ENCODE results near the gene PHF1.

The PHF1 gene

DNA sequence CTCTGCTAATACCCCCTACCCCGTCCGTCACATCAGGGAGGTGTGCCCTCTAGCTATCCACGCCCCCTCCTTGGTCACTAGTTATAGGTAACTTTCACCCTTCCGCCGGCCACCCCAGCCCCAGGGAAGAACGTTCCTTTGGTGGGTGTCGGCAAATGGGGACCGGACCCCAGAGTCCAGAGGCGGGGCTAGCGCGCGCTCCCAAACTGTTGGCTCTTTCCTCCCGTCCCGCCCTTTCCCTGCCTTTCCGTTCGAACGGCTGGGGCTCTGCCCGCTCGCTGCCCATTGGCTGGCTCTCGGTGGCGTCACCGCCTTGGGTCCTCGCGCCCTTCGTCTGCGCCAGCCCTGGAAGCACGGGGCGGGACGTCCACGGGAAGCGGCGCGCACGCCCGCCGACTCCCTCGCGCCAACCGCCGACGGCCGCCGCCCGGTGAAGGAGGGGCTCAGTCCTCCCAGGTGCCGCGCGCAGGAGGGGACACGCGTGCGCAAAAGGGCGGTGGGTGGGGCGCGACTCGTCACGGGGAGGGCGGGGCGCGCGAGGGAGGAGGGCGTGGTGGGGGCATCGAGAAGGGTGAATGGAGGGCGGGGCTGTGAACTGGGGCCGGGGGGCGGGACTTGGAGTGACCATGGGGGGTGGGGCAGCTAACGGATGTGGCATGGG lies 634 bp upstream of the PHF1 start:
- WGBS (ENCODE audit: insufficient coverage, insufficient read length): no CpG with 5 or more reads among the region's 65 CpGs
- Histone ChIP-seq H3K36me3 (ENCODE audit: control insufficient read depth, insufficient read depth, low read length) (peaks cover 21% of the 10 kb centered on the region), H3K9me3 (ENCODE audit: control insufficient read depth, insufficient read depth, low read length) (no peaks in the 10 kb centered on the region), H3K27me3 (ENCODE audit: control insufficient read depth, insufficient read depth, low read length) (no peaks in the 10 kb centered on the region), H3K27ac (ENCODE audit: low read length) (no peak overlapping the region), H3K4me3 (ENCODE audit: low read length) (peak overlapping the region; percentile 91; the same call in 1 of the 2 replicates), H3K4me1 (ENCODE audit: control insufficient read depth, insufficient read depth, low read length) (no peaks in the 10 kb centered on the region; the same call in 1 of the 2 replicates)
- peak; percentile 97 for DNase-seq (ENCODE audit: low read depth, low spot score)

DNA sequence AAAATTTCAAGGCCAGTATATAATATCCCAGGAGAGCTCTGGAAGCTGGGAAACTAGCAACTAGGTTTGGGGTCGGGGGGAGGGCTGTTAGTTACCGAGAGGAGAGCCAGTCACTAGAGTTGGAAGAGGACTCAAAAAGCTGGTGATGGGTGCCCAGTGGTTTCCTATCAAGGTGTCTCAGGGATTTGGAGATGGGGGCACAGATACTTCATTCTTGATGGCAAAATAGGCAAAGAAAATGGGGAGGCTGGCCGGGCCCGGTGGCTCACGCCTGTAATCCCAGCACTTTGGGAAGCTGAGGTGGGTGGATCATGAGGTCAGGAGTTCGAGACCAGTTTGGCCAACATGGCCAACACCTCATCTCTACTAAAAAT lies 805 bp downstream of the PHF1 start:
- H3K36me3 ChIP-seq (ENCODE audit: control insufficient read depth, insufficient read depth, low read length): peaks cover 10% of the 10 kb centered on the region; the same call in 1 of the 2 replicates
- H3K4me1 ChIP-seq (ENCODE audit: control insufficient read depth, insufficient read depth, low read length): no peaks in the 10 kb centered on the region; the same call in 1 of the 2 replicates
- H3K27me3 ChIP-seq (ENCODE audit: control insufficient read depth, insufficient read depth, low read length): no peaks in the 10 kb centered on the region
- no peak for DNase-seq (ENCODE audit: low read depth, low spot score)
- peak overlapping the region; percentile 91; the same call in 1 of the 2 replicates for H3K4me3 ChIP-seq (ENCODE audit: low read length)
- H3K9me3 ChIP-seq (ENCODE audit: control insufficient read depth, insufficient read depth, low read length): no peaks in the 10 kb centered on the region
- no CpG with 5 or more reads among the region's 6 CpGs for WGBS (ENCODE audit: insufficient coverage, insufficient read length)
- H3K27ac ChIP-seq (ENCODE audit: low read length): no peak overlapping the region

DNA sequence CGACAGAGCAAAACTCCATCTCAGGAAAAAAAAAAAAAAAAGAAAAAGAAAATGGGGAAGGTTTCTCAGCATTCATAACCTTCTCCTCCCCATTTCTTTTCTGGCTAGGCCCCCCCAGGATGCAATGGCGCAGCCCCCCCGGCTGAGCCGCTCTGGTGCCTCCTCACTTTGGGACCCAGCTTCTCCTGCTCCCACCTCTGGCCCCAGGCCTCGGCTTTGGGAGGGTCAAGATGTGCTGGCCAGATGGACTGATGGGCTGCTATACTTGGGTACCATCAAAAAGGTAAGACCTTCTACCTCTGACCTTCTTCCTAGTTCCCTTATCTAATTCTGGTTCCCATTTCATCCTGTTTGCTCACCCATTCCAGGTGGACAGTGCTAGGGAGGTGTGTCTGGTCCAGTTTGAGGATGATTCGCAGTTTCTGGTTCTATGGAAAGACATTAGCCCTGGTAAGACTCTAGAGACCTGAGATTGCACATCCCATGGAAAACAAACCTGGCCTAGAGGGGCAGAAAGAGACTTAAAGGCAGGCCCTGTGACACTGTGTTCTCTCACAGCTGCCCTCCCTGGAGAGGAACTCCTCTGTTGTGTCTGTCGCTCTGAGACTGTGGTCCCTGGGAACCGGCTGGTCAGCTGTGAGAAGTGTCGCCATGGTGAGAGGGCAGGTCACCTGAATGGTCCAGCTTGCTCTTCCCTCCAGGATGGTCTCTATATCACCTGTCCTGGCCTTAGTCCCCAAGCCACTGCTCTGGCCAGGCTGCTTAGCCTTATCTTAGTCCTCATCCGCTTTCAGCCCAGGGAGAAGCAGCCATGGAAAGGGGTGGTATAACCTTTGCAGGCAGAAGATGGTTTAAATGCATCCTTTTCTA lies 1.6 kb downstream of the PHF1 start:
- no peaks in the 10 kb centered on the region; the same call in 1 of the 2 replicates for H3K4me1 ChIP-seq (ENCODE audit: control insufficient read depth, insufficient read depth, low read length)
- no peaks in the 10 kb centered on the region for H3K9me3 ChIP-seq (ENCODE audit: control insufficient read depth, insufficient read depth, low read length)
- peaks cover 9% of the 10 kb centered on the region; the same call in 1 of the 2 replicates for H3K36me3 ChIP-seq (ENCODE audit: control insufficient read depth, insufficient read depth, low read length)
- DNase-seq (ENCODE audit: low read depth, low spot score): no peak
- H3K27me3 ChIP-seq (ENCODE audit: control insufficient read depth, insufficient read depth, low read length): no peaks in the 10 kb centered on the region
- no CpG with 5 or more reads among the region's 10 CpGs for WGBS (ENCODE audit: insufficient coverage, insufficient read length)
- no peak overlapping the region for H3K4me3 ChIP-seq (ENCODE audit: low read length)
- H3K27ac ChIP-seq (ENCODE audit: low read length): no peak overlapping the region

DNA sequence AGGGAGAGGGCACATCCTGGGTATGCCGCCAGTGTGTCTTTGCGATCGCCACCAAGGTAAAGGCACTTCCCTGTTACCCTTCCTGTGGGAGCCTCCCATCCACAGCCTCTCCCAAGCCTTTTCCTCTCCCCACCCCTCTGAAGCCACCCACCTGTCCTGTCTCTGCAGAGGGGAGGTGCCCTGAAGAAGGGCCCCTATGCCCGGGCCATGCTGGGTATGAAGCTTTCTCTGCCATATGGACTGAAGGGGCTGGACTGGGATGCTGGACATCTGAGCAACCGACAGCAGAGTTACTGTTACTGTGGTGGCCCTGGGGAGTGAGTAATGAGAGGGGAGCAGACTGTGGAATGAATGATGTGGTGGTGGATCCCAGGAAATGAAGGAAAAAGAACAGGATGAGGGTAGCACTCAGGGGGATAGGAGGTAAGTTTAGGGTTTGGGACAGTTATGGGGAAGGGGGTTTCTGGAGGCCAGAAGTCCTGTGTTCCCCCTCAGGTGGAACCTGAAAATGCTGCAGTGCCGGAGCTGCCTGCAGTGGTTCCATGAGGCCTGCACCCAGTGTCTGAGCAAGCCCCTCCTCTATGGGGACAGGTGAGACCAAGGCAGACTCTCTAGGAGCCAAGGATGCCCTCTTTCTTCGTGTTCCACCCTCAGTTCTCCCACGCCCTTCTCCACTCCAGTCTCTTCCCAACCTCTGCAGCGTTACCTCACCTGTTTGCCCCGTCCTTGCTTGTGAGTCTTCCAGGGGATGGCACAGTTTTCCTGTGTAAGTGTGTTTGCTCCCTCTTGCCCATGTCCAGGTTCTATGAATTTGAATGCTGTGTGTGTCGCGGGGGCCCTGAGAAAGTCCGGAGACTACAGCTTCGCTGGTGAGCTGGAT lies 2.7 kb downstream of the PHF1 start:
- H3K27ac ChIP-seq (ENCODE audit: low read length): no peak overlapping the region
- no CpG with 5 or more reads among the region's 14 CpGs for WGBS (ENCODE audit: insufficient coverage, insufficient read length)
- peaks cover under 1% of the 10 kb centered on the region; the same call in 1 of the 2 replicates for H3K4me1 ChIP-seq (ENCODE audit: control insufficient read depth, insufficient read depth, low read length)
- H3K36me3 ChIP-seq (ENCODE audit: control insufficient read depth, insufficient read depth, low read length): peaks cover 9% of the 10 kb centered on the region; the same call in 1 of the 2 replicates
- DNase-seq (ENCODE audit: low read depth, low spot score): no peak
- H3K27me3 ChIP-seq (ENCODE audit: control insufficient read depth, insufficient read depth, low read length): no peaks in the 10 kb centered on the region
- no peak overlapping the region for H3K4me3 ChIP-seq (ENCODE audit: low read length)
- no peaks in the 10 kb centered on the region for H3K9me3 ChIP-seq (ENCODE audit: control insufficient read depth, insufficient read depth, low read length)

DNA sequence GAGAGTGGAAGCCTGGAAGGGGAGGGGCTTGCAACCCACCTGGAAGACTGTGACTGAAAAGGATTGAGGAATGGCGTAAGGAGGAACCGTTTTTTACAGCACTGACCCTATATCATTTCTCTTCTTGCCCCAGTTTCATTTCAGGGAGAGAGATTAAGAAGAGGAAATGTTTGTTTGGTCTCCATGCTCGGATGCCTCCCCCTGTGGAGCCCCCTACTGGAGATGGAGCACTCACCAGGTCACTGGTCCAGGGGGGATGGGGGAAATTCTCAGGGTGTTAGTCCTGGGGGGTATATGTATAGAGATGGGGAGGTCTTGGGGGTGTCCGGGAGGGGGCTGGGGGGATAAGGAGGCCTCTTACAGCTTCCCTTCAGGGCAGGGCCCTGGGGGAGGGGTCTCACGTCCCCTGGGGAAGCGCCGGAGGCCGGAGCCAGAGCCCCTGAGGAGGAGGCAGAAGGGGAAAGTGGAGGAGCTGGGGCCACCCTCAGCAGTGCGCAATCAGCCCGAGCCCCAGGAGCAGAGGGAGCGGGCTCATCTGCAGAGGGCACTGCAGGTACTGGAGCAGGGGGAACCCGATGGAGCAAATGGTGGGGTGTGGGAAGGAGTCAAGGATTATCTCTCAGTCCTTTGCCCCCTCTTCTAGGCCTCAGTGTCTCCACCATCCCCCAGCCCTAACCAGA lies 3.9 kb downstream of the PHF1 start:
- peaks cover 1% of the 10 kb centered on the region; the same call in 1 of the 2 replicates for H3K4me1 ChIP-seq (ENCODE audit: control insufficient read depth, insufficient read depth, low read length)
- no CpG with 5 or more reads among the region's 12 CpGs for WGBS (ENCODE audit: insufficient coverage, insufficient read length)
- H3K27me3 ChIP-seq (ENCODE audit: control insufficient read depth, insufficient read depth, low read length): no peaks in the 10 kb centered on the region
- DNase-seq (ENCODE audit: low read depth, low spot score): no peak
- peaks cover 9% of the 10 kb centered on the region; the same call in 1 of the 2 replicates for H3K36me3 ChIP-seq (ENCODE audit: control insufficient read depth, insufficient read depth, low read length)
- H3K9me3 ChIP-seq (ENCODE audit: control insufficient read depth, insufficient read depth, low read length): no peaks in the 10 kb centered on the region
- H3K27ac ChIP-seq (ENCODE audit: low read length): no peak overlapping the region
- no peak overlapping the region for H3K4me3 ChIP-seq (ENCODE audit: low read length)

DNA sequence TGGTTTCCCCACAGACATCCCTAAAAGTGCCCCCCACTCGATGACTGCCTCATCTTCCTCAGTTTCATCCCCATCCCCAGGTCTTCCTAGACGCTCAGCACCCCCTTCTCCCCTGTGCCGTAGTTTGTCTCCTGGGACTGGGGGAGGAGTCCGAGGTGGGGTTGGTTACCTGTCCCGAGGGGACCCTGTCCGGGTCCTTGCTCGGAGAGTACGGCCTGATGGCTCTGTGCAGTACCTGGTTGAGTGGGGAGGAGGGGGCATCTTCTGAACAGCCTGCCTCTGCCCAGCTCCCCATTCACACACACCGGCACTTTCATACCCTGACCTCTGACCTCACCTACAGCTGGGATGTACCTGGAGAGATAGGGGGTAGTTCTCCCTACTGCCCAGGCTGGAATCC lies 5.0 kb downstream of the PHF1 start:
- no CpG with 5 or more reads among the region's 9 CpGs for WGBS (ENCODE audit: insufficient coverage, insufficient read length)
- H3K9me3 ChIP-seq (ENCODE audit: control insufficient read depth, insufficient read depth, low read length): no peaks in the 10 kb centered on the region
- peaks cover 1% of the 10 kb centered on the region; the same call in 1 of the 2 replicates for H3K4me1 ChIP-seq (ENCODE audit: control insufficient read depth, insufficient read depth, low read length)
- no peak overlapping the region for H3K4me3 ChIP-seq (ENCODE audit: low read length)
- peaks cover 9% of the 10 kb centered on the region; the same call in 1 of the 2 replicates for H3K36me3 ChIP-seq (ENCODE audit: control insufficient read depth, insufficient read depth, low read length)
- H3K27me3 ChIP-seq (ENCODE audit: control insufficient read depth, insufficient read depth, low read length): no peaks in the 10 kb centered on the region
- DNase-seq (ENCODE audit: low read depth, low spot score): no peak
- H3K27ac ChIP-seq (ENCODE audit: low read length): no peak overlapping the region

DNA sequence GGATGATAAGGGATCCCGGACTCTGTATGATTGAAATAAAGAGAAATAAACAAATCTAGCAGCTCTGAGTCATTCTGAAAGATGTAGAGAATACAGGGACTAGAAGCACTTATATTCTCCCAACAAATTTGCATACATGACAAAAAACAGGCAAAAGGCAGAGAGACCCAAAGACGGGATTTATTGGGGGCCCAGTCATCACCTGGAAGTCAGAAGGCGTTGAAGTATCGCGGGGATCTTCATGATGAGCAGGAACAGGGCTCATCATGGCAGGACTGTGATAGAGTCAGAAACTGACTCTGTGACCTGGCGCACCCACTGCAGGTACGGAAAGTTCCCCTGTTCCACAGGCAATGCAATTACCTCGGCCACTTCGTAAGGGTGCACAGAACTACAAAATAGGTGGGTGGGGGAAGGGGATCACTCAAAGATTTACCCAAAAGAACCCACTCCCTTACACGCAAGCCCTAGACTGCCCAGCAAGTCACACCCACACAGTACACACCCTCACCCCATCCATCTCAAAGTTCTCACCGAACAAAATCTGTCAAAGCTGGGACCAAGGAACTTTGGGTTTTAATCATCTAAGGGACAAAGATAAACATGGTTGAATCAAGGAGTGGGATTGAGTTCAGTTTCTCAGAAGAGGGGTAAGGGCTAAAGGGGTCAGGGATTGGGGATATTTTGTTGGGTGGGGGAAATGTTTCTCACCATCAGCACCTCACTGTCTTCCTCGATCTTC lies 5.7 kb downstream of the PHF1 start:
- peaks cover 1% of the 10 kb centered on the region; the same call in 1 of the 2 replicates for H3K4me1 ChIP-seq (ENCODE audit: control insufficient read depth, insufficient read depth, low read length)
- peak overlapping the region; percentile 86; the same call in 1 of the 2 replicates for H3K4me3 ChIP-seq (ENCODE audit: low read length)
- no peak overlapping the region for H3K27ac ChIP-seq (ENCODE audit: low read length)
- H3K27me3 ChIP-seq (ENCODE audit: control insufficient read depth, insufficient read depth, low read length): no peaks in the 10 kb centered on the region
- peaks cover 9% of the 10 kb centered on the region; the same call in 1 of the 2 replicates for H3K36me3 ChIP-seq (ENCODE audit: control insufficient read depth, insufficient read depth, low read length)
- H3K9me3 ChIP-seq (ENCODE audit: control insufficient read depth, insufficient read depth, low read length): no peaks in the 10 kb centered on the region
- no CpG with 5 or more reads among the region's 12 CpGs for WGBS (ENCODE audit: insufficient coverage, insufficient read length)
- DNase-seq (ENCODE audit: low read depth, low spot score): no peak

DNA sequence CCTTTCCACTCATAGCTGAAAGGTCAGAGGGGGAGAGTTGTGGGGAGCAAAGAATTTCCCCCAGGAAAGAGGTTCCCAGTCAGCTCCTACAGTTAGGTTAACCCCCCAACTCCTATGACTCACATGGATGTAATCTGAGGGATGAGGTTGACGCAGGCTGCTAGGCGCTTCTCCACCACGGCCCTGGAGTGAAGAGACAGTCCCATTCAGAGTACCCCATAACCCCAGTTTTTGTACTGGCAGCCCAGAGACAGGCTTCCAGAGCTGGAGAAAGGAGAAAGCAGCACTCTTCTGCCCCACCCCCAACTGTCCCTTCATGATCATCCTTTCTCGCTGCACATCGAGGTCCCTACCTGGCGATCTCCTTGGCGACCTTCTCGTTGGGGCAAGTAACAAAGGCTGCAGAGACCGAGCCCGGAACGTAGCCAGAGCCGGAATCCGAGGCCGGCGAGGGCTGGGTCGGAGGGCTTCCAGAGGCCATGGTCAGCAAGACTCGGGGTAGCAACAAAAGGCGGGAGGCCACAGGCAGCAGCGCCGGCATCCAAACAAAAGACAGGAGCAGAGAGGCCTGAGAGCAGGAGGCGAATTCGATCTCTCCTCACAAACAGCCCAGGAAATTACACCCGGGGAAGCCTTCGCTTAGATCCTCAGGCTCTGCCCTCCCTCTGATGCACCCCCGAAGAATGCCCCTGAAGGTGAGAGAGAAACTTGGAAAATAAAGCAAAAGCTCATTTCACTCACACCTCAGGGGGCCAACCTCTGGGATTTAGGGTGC lies 6.5 kb downstream of the PHF1 start:
- WGBS (ENCODE audit: insufficient coverage, insufficient read length): no CpG with 5 or more reads among the region's 25 CpGs
- peaks cover 9% of the 10 kb centered on the region; the same call in 1 of the 2 replicates for H3K36me3 ChIP-seq (ENCODE audit: control insufficient read depth, insufficient read depth, low read length)

More for the DNA sequence above, 6.5 kb downstream of the PHF1 start:
- Histone ChIP-seq H3K27me3 (ENCODE audit: control insufficient read depth, insufficient read depth, low read length) (no peaks in the 10 kb centered on the region), H3K27ac (ENCODE audit: low read length) (no peak overlapping the region), H3K4me1 (ENCODE audit: control insufficient read depth, insufficient read depth, low read length) (peaks cover 1% of the 10 kb centered on the region; the same call in 1 of the 2 replicates), H3K9me3 (ENCODE audit: control insufficient read depth, insufficient read depth, low read length) (no peaks in the 10 kb centered on the region), H3K4me3 (ENCODE audit: low read length) (peak overlapping the region; percentile 86)
- no peak for DNase-seq (ENCODE audit: low read depth, low spot score)
